Esophagus muscularis mucosa (tissue), 4 donors: ENCODE data around the gene ZBTB32. TPM values are rescaled to one million over a fixed set of nuclear protein-coding genes. Genes with fewer than 3 reads are reported as not detected.
"Not testable (repeated sequence)": the region's sequence is repeated elsewhere in the genome, so short reads cannot be mapped to it uniquely, and the experiment has no call there.

Experiments
- DNase-seq: peaks from one replicate; pipeline ENCODE4 v3.0.0-alpha.2; 2017; ENCODE audit errors: extremely low spot score
- H3K27ac ChIP-seq, 4 donors: fragments of 200-600 bp; sonication (generic); replicated peaks in 1 of 4; 1 replicate in 3 of 4; 2 replicates in 1 of 4; pipeline ENCODE4 v1.5.1; 2016 to 2019; ENCODE audit warnings: mild to moderate bottlenecking in 1 of 4
- H3K27me3 ChIP-seq, 4 donors: fragments of 200-600 bp; sonication (generic); one replicate each; pipeline versions ENCODE4 v1.5.1 to v1.6.0; 2016 to 2019
- H3K36me3 ChIP-seq, 4 donors: fragments of 200-600 bp; sonication (generic); one replicate each; pipeline ENCODE4 v1.5.1; 2016 to 2019
- H3K4me1 ChIP-seq, 4 donors: fragments of 200-600 bp; sonication (generic); one replicate each; pipeline ENCODE4 v1.5.1; 2016 to 2019
- H3K4me3 ChIP-seq, 4 donors: fragments of 200-600 bp; sonication (generic); 1 replicate in 2 of 4; 2 replicates in 2 of 4; pipeline ENCODE4 v1.5.1; 2016 to 2019; ENCODE audit warnings: mild to moderate bottlenecking in 4 of 4, moderate library complexity in 1 of 4
- H3K9me3 ChIP-seq, 4 donors: fragments of 200-600 bp; sonication (generic); 1 replicate in 3 of 4; 2 replicates in 1 of 4; pipeline ENCODE4 v1.5.1; 2016 to 2019
- EP300 ChIP-seq: sonication (generic); formaldehyde crosslinking; IDR thresholded peaks from one replicate; pipeline ENCODE4 v1.6.1; 2017; ENCODE audit warnings: antibody characterized with exemption
- POLR2A ChIP-seq: fragments of 450-650 bp; IDR thresholded peaks from one replicate; pipeline ENCODE4 v1.6.1; 2017; ENCODE audit warnings: antibody characterized with exemption, moderate library complexity, mild to moderate bottlenecking, low read depth
- POLR2AphosphoS5 ChIP-seq, 2 donors: sonication (generic); formaldehyde crosslinking; IDR thresholded peaks; one replicate each; pipeline ENCODE4 v1.6.1; 2017; ENCODE audit warnings: antibody characterized with exemption in 2 of 2
- WGBS: methylation state at CpG from one replicate; pipeline ENCODE4 v1.1.5; 2018; 5-methylcytosine and 5-hydroxymethylcytosine counted together
- intact Hi-C: fragments of 100-400 bp; cut with DNase I; formaldehyde crosslinking; loops from one replicate; pipeline ENCODE4 v1.15.1; 2023
- total RNA-seq, 4 donors: library from RNA; depleted of rRNA; stranded (reverse); fragments of >200 nt; gene quantifications; one replicate each; pipeline versions ENCODE4 v1.1.0 to v1.2.1, GENCODE V29; 2016
- TF ChIP-seq, protein P1 (sequence below), 3 experiments: fragments of 200-600 bp in 2 of 3; fragments of 450-650 bp in 1 of 3; sonication (generic) in 2 of 3; IDR thresholded peaks; one replicate each; pipeline ENCODE4 v1.5.1; 2017 to 2019; ENCODE audit warnings: antibody characterized with exemption in 3 of 3, mild to moderate bottlenecking in 2 of 3, moderate library complexity in 1 of 3

The ZBTB32 gene
- total RNA-seq, result not detected

DNA sequence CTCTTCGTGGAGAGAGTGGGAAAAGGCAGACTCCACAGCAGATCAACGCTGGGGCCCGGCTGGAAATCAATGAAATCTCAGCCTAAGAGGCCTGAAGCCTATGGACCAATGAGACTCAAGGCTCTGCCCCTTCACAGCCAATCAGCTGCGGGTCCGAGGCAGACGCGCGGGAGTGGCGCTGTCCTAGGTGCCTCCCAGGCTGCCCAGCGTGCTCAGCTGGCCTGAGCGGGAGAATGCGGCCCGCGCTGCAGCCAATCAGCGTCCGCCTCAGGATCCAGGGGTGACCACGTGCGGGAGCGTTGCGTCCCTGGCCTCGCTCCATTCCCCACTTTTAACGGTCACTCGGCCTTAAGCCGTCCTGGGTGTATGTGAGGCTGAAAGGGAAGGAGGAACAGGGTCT is at the start of gene ZBTB32:
Gene ZBTB32, plus strand, starts transcription at position 341 of the 400 bp plus-strand sequence. CDS start 10,069 bp downstream, outside the sequence.
- DNase-seq, result no peak
- H3K4me1 ChIP-seq, result peaks cover 11 to 16% (median 15%) of the 10 kb centered on the region in 4 donors
- H3K36me3 ChIP-seq, result no peaks in the 10 kb centered on the region
- H3K9me3 ChIP-seq, result no peaks in the 10 kb centered on the region
- peaks cover 0 to 14% (median 0%) of the 10 kb centered on the region in 4 donors for H3K27me3 ChIP-seq
- TF ChIP-seq POLR2AphosphoS5 (IDR thresholded peaks at IDR 0.05) (no peak), EP300 (no peak), POLR2A (no peak)
- TF ChIP-seq, protein P1, sequence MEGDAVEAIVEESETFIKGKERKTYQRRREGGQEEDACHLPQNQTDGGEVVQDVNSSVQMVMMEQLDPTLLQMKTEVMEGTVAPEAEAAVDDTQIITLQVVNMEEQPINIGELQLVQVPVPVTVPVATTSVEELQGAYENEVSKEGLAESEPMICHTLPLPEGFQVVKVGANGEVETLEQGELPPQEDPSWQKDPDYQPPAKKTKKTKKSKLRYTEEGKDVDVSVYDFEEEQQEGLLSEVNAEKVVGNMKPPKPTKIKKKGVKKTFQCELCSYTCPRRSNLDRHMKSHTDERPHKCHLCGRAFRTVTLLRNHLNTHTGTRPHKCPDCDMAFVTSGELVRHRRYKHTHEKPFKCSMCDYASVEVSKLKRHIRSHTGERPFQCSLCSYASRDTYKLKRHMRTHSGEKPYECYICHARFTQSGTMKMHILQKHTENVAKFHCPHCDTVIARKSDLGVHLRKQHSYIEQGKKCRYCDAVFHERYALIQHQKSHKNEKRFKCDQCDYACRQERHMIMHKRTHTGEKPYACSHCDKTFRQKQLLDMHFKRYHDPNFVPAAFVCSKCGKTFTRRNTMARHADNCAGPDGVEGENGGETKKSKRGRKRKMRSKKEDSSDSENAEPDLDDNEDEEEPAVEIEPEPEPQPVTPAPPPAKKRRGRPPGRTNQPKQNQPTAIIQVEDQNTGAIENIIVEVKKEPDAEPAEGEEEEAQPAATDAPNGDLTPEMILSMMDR (IDR thresholded peaks at IDR 0.05), result no peak
- H3K27ac ChIP-seq, result no peak within 1 kb of the TSS
- no peak within 1 kb of the TSS for H3K4me3 ChIP-seq
- intact Hi-C loops, result no loop called here
- 26% methylated on average over 18 of the region's 24 CpGs for WGBS

DNA sequence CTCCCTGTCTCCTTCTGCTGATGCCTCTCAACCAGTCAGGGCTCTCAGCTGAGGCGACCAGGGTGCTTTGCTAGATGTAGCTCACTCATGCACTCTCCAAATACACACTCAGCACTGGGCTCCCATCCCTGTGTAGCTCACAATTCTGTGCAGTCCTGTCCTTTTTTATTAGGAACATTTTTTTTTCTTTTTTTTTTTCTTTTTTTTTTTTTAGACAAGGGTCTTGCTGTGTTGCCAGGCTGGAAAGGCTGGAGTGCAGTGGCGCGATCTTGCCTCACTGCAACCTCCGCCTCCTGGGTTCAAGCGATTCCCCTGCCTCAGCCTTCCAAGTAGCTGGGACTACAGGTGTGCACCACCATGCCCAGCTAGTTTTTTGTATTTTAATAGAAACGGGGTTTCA is 49.5 kb upstream of the ZBTB32 start:
- H3K27me3 ChIP-seq, H3K4me3 ChIP-seq, DNase-seq, H3K27ac ChIP-seq, intact Hi-C loops, H3K9me3 ChIP-seq: not testable (repeated sequence)
- H3K4me1 ChIP-seq, result peaks cover 10 to 18% (median 13%) of the 10 kb centered on the region in 4 donors
- 98% methylated on average over 6 of the region's 6 CpGs for WGBS
- peaks cover 66 to 99% (median 92%) of the 10 kb centered on the region in 4 donors for H3K36me3 ChIP-seq

DNA sequence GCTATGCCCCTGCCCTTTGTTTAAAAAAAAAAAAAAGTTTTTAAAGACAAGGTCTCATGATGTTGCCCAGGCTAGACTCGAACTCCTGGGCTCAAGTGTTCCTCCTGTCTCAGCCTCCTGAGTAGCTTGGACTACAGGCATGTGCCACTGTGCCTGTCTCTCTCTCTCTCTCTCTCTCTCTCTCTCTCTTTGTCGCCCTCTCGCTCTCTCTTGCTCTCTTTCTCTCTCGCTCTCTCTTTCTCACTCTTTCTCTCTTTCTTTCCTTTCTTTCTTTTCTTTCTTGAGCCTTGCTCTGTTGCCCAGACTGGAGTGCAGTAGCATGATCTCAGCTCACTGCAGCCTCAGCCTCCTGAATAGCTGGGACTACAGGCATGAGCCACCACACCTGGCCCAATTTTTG is 48.8 kb upstream of the ZBTB32 start:
- no peak for DNase-seq

GRCh38 chr19:35656700-35657099 is 47.7 kb upstream of the ZBTB32 start:
- H3K4me3 ChIP-seq, result no peak overlapping the region
- no peaks in the 10 kb centered on the region for H3K27me3 ChIP-seq
- intact Hi-C loops, result no loop called here
- WGBS, result 94% methylated on average over 6 of the region's 6 CpGs
- no peak overlapping the region for H3K27ac ChIP-seq
- TF ChIP-seq POLR2AphosphoS5 (IDR thresholded peaks at IDR 0.05), result no peak
- TF ChIP-seq POLR2A, result no peak
- no peak for TF ChIP-seq EP300
- TF ChIP-seq, protein P1 (IDR thresholded peaks at IDR 0.05), result no peak
- no peaks in the 10 kb centered on the region for H3K9me3 ChIP-seq
- no peaks in the 10 kb centered on the region for H3K4me1 ChIP-seq
- no peak for DNase-seq
- H3K36me3 ChIP-seq, result peaks cover 68 to 100% (median 99%) of the 10 kb centered on the region in 4 donors

More for the DNA sequence above, 48.8 kb upstream of the ZBTB32 start:
- intact Hi-C loops, result no loop called here
- no peak overlapping the region for H3K27ac ChIP-seq
- peaks cover 66 to 100% (median 96%) of the 10 kb centered on the region in 4 donors for H3K36me3 ChIP-seq
- TF ChIP-seq, protein P1 (IDR thresholded peaks at IDR 0.05), result no peak
- no peak for TF ChIP-seq POLR2AphosphoS5 (IDR thresholded peaks at IDR 0.05)
- no peak for TF ChIP-seq EP300
- no peak for TF ChIP-seq POLR2A
- H3K4me3 ChIP-seq, result no peak overlapping the region
- WGBS, result 83% methylated on average over 4 of the region's 4 CpGs
- peaks cover 2 to 10% (median 6%) of the 10 kb centered on the region in 4 donors for H3K4me1 ChIP-seq
- no peaks in the 10 kb centered on the region for H3K9me3 ChIP-seq
- H3K27me3 ChIP-seq, result no peaks in the 10 kb centered on the region

GRCh38 chr19:35657904-35658700 is 46.3 kb upstream of the ZBTB32 start:
- no peak for DNase-seq
- no peak overlapping the region for H3K4me3 ChIP-seq
- no peaks in the 10 kb centered on the region for H3K9me3 ChIP-seq
- H3K27ac ChIP-seq, result no peak overlapping the region
- no peaks in the 10 kb centered on the region for H3K27me3 ChIP-seq
- no peaks in the 10 kb centered on the region for H3K4me1 ChIP-seq
- peaks cover 65 to 100% (median 92%) of the 10 kb centered on the region in 4 donors for H3K36me3 ChIP-seq
- TF ChIP-seq POLR2AphosphoS5 (IDR thresholded peaks at IDR 0.05), result no peak
- TF ChIP-seq, protein P1 (IDR thresholded peaks at IDR 0.05), result peak in 1 of 3 experiments; percentile 11
- intact Hi-C loops, result no loop called here
- WGBS, result 90% methylated on average over 15 of the region's 15 CpGs
